K562 (cell line): Measurements from ENCODE around the gene STXBP4. TPM values are rescaled to one million over a fixed set of nuclear protein-coding genes. Genes with fewer than 3 reads are reported as not detected.

Source experiments
- ATAC-seq: fragments of 200-7000 bp; cut with Tn5 transposase; 3 replicates; pipeline ENCODE4 v1.9.1; 2020; ENCODE audit warnings: moderate library complexity
- BruUV-seq: library from RNA; stranded (reverse); fragments of 400-500 nt; replicated peaks from 2 replicates; lab custom pipeline; 2021; lab: Mats Ljungman, UMichigan
- CTCF ChIA-PET: fragments of 300-600 bp; formaldehyde crosslinking; extraction: SDS; loops from one replicate; lab custom pipeline; 2021; ENCODE audit warnings: low intra/inter-chr PET ratio; lab: Yijun Ruan, JAX
- POLR2A ChIA-PET: fragments of 300-600, 350-650 bp; sonication (Branson Sonifier 250); formaldehyde crosslinking; extraction: SDS; loops from one replicate; lab custom pipeline; 2021; ENCODE audit warnings: antibody characterized with exemption, inconsistent platforms; lab: Yijun Ruan, JAX
- DNase-seq, 4 experiments: peaks; one replicate each; pipeline versions ENCODE4 v3.0.0 to v3.0.0-alpha.2; 2011 to 2018; ENCODE audit warnings: low spot score in 3 of 4, mixed read lengths in 3 of 4; ENCODE audit errors: extremely low read depth in 1 of 4
- FAIRE-seq: peaks from 2 replicates; lab custom pipeline; 2011; peaks lifted over from hg19 to GRCh38; lab: Jason Lieb, UNC
- H2AFZ ChIP-seq: 2 replicates; pipeline ENCODE4 v1.6.0; 2011; ENCODE audit warnings: low read depth, low read length, control low read depth, inconsistent platforms
- H3K27ac ChIP-seq: fragments of 200-600 bp; 3 replicates; pipeline ENCODE4 v1.8.0; 2011; ENCODE audit warnings: low read depth, mild to moderate bottlenecking, control low read depth, inconsistent platforms, low read length, moderate library complexity, mixed read lengths; ENCODE audit errors: extremely low read depth
- H3K27me3 ChIP-seq, 2 experiments: fragments of 300-600 bp in 1 of 2; 2 replicates in 1 of 2; 3 replicates in 1 of 2; pipeline versions ENCODE4 v1.6.0 to v1.8.0; 2011; ENCODE audit warnings: inconsistent platforms in 2 of 2, low read length in 2 of 2, mild to moderate bottlenecking in 1 of 2, mixed read lengths in 1 of 2, moderate library complexity in 1 of 2; ENCODE audit not compliant: control insufficient read depth in 2 of 2, insufficient read depth in 2 of 2
- H3K36me3 ChIP-seq: fragments of 300-600 bp; 3 replicates; pipeline ENCODE4 v1.8.0; 2011; ENCODE audit warnings: mild to moderate bottlenecking, low read length, inconsistent platforms; ENCODE audit not compliant: control insufficient read depth, insufficient read depth
- H3K4me1 ChIP-seq, 2 experiments: fragments of 200-600 bp in 1 of 2; replicated peaks in 1 of 2; 2 replicates in 1 of 2; 3 replicates in 1 of 2; pipeline versions ENCODE4 v1.5.1 to v1.8.0; 2011; ENCODE audit warnings: inconsistent platforms in 2 of 2, low read length in 2 of 2, mild to moderate bottlenecking in 1 of 2, mixed read lengths in 1 of 2, moderate library complexity in 1 of 2; ENCODE audit not compliant: control insufficient read depth in 2 of 2, insufficient read depth in 2 of 2
- H3K4me2 ChIP-seq: 2 replicates; pipeline ENCODE4 v1.6.1; 2011; ENCODE audit warnings: low read length, control low read depth, inconsistent platforms, mixed read lengths; ENCODE audit not compliant: insufficient read depth
- H3K4me3 ChIP-seq: fragments of 200-600 bp; sonication (generic), shearing (Covaris generic); 2 replicates; pipeline ENCODE4 v1.5.1; 2016; ENCODE audit warnings: control low read depth, inconsistent platforms
- H3K79me2 ChIP-seq: fragments of 200-600 bp; 3 replicates; pipeline ENCODE4 v1.8.0; 2011; ENCODE audit warnings: low read length, inconsistent platforms; ENCODE audit not compliant: control insufficient read depth, insufficient read depth
- H3K9ac ChIP-seq, 2 experiments: 2 replicates each; pipeline versions ENCODE4 v1.6.0 to v1.6.1; 2011; ENCODE audit warnings: low read depth in 2 of 2, low read length in 2 of 2, control low read depth in 1 of 2, inconsistent platforms in 1 of 2, mild to moderate bottlenecking in 1 of 2, mixed read lengths in 1 of 2; ENCODE audit not compliant: insufficient read depth in 1 of 2
- H3K9me1 ChIP-seq: one replicate; pipeline ENCODE4 v1.6.0; 2011; ENCODE audit warnings: inconsistent platforms, mild to moderate bottlenecking, low read length, moderate library complexity; ENCODE audit not compliant: control insufficient read depth, insufficient read depth
- H3K9me3 ChIP-seq: replicated peaks from 2 replicates; pipeline ENCODE4 v1.5.1; 2011; ENCODE audit warnings: low read depth, low read length, inconsistent platforms; ENCODE audit not compliant: control insufficient read depth, insufficient read depth
- H4K20me1 ChIP-seq: replicated peaks from 2 replicates; pipeline ENCODE4 v1.6.1; 2011; ENCODE audit warnings: low read length, inconsistent platforms, mixed read lengths; ENCODE audit not compliant: control insufficient read depth, insufficient read depth
- ZNF224 ChIP-seq: sonication (generic); formaldehyde crosslinking; IDR thresholded peaks from 2 replicates; pipeline ENCODE4 v1.8.0; 2022; ENCODE audit warnings: mild to moderate bottlenecking, missing genetic modification reagents
- WGBS: fragments of 100-300 bp; shearing (Covaris generic); methylation state at CpG from one replicate; pipeline ENCODE4 v1.1.6; 2016; ENCODE audit warnings: low coverage, mixed read lengths; ENCODE audit not compliant: insufficient coverage; ENCODE audit errors: missing lambda C conversion rate; 5-methylcytosine and 5-hydroxymethylcytosine counted together
- in situ Hi-C: fragments of 300-500 bp; cut with MboI; formaldehyde crosslinking; loops from 4 replicates; pipeline ENCODE4 v1.15.0; 2018; ENCODE audit warnings: inconsistent platforms, mixed read lengths
- intact Hi-C: fragments of 100-400 bp; cut with micrococcal nuclease; formaldehyde crosslinking; loops from 2 replicates; pipeline ENCODE4 v1.14.2; 2022
- polyA plus RNA-seq, 8 experiments: library from polyadenylated mRNA; depleted of rRNA in 4 of 8; stranded (reverse) in 5 of 8; unstranded in 3 of 8; fragments of >200 nt; fragmentation: Nextera tagmentation in 2 of 8; fragmentation: Illumina TruSeq in 1 of 8; extraction: Ambion mirVana in 2 of 8; extraction: Trizol in 1 of 8; gene quantifications; 2 replicates each; pipeline versions ENCODE4 v1.2.1 to v1.2.3, GENCODE V29; 2011 to 2014; ENCODE audit warnings: inconsistent platforms in 1 of 8, missing spikeins in 1 of 8
- total RNA-seq, 7 experiments: library from RNA; depleted of rRNA in 6 of 7; stranded (reverse); fragments of >200 nt in 6 of 7; fragmentation: Illumina TruSeq in 2 of 7; extraction: Trizol in 2 of 7; gene quantifications; 2 replicates each; pipeline versions ENCODE4 v1.2.1 to v1.2.3, GENCODE V29; 2011 to 2021; ENCODE audit warnings: low replicate concordance in 1 of 7
- TF ChIP-seq, protein P1 (sequence below): fragments of 450-650 bp; conservative IDR thresholded peaks from 2 replicates; pipeline ENCODE4 v1.6.1; 2016; ENCODE audit warnings: missing genetic modification characterization, low read depth, mild to moderate bottlenecking, control low read depth, missing compliant biosample characterization
- TF ChIP-seq, protein P2 (sequence below): sonication (generic); formaldehyde crosslinking; IDR thresholded peaks from 2 replicates; pipeline ENCODE4 v1.9.0; 2022; ENCODE audit warnings: mild to moderate bottlenecking, missing genetic modification reagents

Gene STXBP4
- total and polyA plus RNA-seq, 9 of the 15 experiments (the other 6 are each of a cell fraction or from before 2014, with no cell fraction given) = 11.6 to 23.2 (median 18.5) TPM

DNA sequence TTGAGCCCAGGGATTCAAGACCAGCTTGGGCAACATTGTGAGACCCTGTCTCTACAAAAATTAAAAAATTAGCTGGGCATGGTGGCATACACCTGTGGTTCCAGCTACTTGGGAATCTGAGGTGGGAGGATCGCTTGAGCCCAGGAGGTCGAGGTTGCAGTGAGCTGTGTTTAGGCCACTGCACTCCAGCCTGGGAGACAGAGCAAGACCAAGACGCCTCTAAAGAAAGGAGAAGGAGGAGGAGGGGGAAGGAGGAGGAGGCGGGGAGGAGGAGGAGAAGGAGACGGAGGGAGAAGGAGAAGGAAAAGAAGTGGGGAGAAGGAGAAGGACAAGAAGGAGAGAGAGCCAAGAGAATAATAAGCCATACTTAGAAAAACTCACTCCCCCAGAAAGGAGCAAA, 35.9 kb downstream of the STXBP4 start:
- CTCF ChIA-PET = no interaction called here
- no peaks in the 10 kb centered on the region for H3K9me1 ChIP-seq
- WGBS = 66% methylated on average over 3 of the region's 5 CpGs
- no peak overlapping the region for H3K9ac ChIP-seq
- H3K4me2 ChIP-seq = no peak overlapping the region
- ATAC-seq = no peak
- no peaks in the 10 kb centered on the region for H3K27me3 ChIP-seq
- no peaks in the 10 kb centered on the region for H3K9me3 ChIP-seq
- no peak overlapping the region for H3K27ac ChIP-seq
- no peak overlapping the region for H3K4me3 ChIP-seq
- no peaks in the 10 kb centered on the region for H3K4me1 ChIP-seq
- no peak for DNase-seq
- no peak for FAIRE-seq
- TF ChIP-seq, protein P1, sequence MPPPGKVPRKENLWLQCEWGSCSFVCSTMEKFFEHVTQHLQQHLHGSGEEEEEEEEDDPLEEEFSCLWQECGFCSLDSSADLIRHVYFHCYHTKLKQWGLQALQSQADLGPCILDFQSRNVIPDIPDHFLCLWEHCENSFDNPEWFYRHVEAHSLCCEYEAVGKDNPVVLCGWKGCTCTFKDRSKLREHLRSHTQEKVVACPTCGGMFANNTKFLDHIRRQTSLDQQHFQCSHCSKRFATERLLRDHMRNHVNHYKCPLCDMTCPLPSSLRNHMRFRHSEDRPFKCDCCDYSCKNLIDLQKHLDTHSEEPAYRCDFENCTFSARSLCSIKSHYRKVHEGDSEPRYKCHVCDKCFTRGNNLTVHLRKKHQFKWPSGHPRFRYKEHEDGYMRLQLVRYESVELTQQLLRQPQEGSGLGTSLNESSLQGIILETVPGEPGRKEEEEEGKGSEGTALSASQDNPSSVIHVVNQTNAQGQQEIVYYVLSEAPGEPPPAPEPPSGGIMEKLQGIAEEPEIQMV (tag) = no peak
- TF ChIP-seq, protein P2, sequence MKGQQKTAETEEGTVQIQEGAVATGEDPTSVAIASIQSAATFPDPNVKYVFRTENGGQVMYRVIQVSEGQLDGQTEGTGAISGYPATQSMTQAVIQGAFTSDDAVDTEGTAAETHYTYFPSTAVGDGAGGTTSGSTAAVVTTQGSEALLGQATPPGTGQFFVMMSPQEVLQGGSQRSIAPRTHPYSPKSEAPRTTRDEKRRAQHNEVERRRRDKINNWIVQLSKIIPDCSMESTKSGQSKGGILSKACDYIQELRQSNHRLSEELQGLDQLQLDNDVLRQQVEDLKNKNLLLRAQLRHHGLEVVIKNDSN (CRISPR knock-in tag) = no peak
- TF ChIP-seq ZNF224 (CRISPR knock-in tag) = no peak
- H4K20me1 ChIP-seq = no peaks in the 10 kb centered on the region
- no peak overlapping the region for H2AFZ ChIP-seq
- H3K79me2 ChIP-seq = no peaks in the 10 kb centered on the region
- intact Hi-C loops = no loop called here
- H3K36me3 ChIP-seq = peaks cover 24% of the 10 kb centered on the region; the same call in 1 of the 3 replicates
- POLR2A ChIA-PET = interaction anchor here (0.7 to 1.5 kb wide), 3 partner anchors 12 to 229 kb away, joined by 3 to 6 read pairs (median 3); no protein-coding TSS in a partner anchor
- no TSS peak for BruUV-seq
- in situ Hi-C loops = no loop called here
